Panc1 (cell line): ENCODE data around the gene TRAF7. TPM values are rescaled to one million over a fixed set of nuclear protein-coding genes. Genes with fewer than 3 reads are reported as not detected.

ENCODE experiments used
- ATAC-seq: fragments of 200-7000 bp; cut with Tn5 transposase; 2 replicates; pipeline ENCODE4 v1.9.1; 2020; ENCODE audit warnings: mild to moderate bottlenecking, moderate library complexity
- BruUV-seq: library from RNA; stranded (reverse); fragments of 400-500 nt; replicated peaks from 2 replicates; lab custom pipeline; 2021; lab: Mats Ljungman, UMichigan
- CTCF ChIA-PET: fragments of 300-600 bp; sonication (Branson Sonifier 250); formaldehyde crosslinking; loops from one replicate; lab custom pipeline; 2022; ENCODE audit warnings: antibody characterized with exemption; lab: Charles Lee
- POLR2A ChIA-PET: fragments of 300-600 bp; sonication (Branson Sonifier 250); formaldehyde crosslinking; loops from one replicate; lab custom pipeline; 2022; ENCODE audit warnings: antibody characterized with exemption; lab: Charles Lee
- DNase-seq: peaks from one replicate; pipeline ENCODE4 v3.0.0-alpha.2; 2010; ENCODE audit warnings: low read depth, low spot score
- H3K27ac ChIP-seq: 2 replicates; pipeline ENCODE4 v1.5.1; 2011; ENCODE audit warnings: mild to moderate bottlenecking, low read length, inconsistent platforms
- H3K27me3 ChIP-seq: fragments of 200-500 bp; sonication (Bioruptor generic); 2 replicates; pipeline ENCODE4 v1.6.0; 2014; ENCODE audit warnings: low read length, inconsistent platforms; ENCODE audit not compliant: control insufficient read depth, insufficient read depth
- H3K36me3 ChIP-seq: fragments of 200-500 bp; sonication (Bioruptor generic); 2 replicates; pipeline ENCODE4 v1.5.1; 2014; ENCODE audit warnings: inconsistent platforms, mild to moderate bottlenecking, low read length, moderate library complexity; ENCODE audit not compliant: control insufficient read depth, insufficient read depth
- H3K4me1 ChIP-seq: 2 replicates; pipeline ENCODE4 v1.5.1; 2011; ENCODE audit warnings: inconsistent platforms, mild to moderate bottlenecking, low read length, moderate library complexity; ENCODE audit not compliant: control insufficient read depth, insufficient read depth
- H3K4me3 ChIP-seq, 2 experiments: 2 replicates each; pipeline ENCODE4 v1.5.1; 2011 to 2012; ENCODE audit warnings: low read depth in 2 of 2, low read length in 2 of 2, mild to moderate bottlenecking in 2 of 2, inconsistent platforms in 1 of 2, moderate library complexity in 1 of 2
- H3K9me3 ChIP-seq: fragments of 200-500 bp; sonication (Bioruptor generic); 2 replicates; pipeline ENCODE4 v1.5.1; 2014; ENCODE audit warnings: low read depth, mild to moderate bottlenecking, inconsistent platforms, low read length, moderate library complexity; ENCODE audit not compliant: control insufficient read depth, insufficient read depth
- CTCF ChIP-seq: fragments of 450-650 bp; IDR thresholded peaks from 2 replicates; pipeline ENCODE4 v1.5.1; 2017; ENCODE audit warnings: mild to moderate bottlenecking
- POLR2AphosphoS5 ChIP-seq: IDR thresholded peaks from 2 replicates; pipeline ENCODE4 v1.6.1; 2012; ENCODE audit warnings: mild to moderate bottlenecking, low read depth, low read length, moderate library complexity
- REST ChIP-seq, 2 experiments: IDR thresholded peaks; 2 replicates each; pipeline ENCODE4 v1.6.1; 2011 to 2012; ENCODE audit warnings: low read depth in 2 of 2, control low read depth in 1 of 2, low read length in 1 of 2, mild to moderate bottlenecking in 1 of 2, moderate library complexity in 1 of 2; ENCODE audit not compliant: insufficient read depth in 1 of 2
- SIN3A ChIP-seq: IDR thresholded peaks from 2 replicates; pipeline ENCODE4 v1.6.1; 2012; ENCODE audit warnings: low read depth, mild to moderate bottlenecking, low read length, moderate library complexity, borderline replicate concordance; ENCODE audit not compliant: insufficient read depth
- TCF7L2 ChIP-seq: IDR thresholded peaks from 2 replicates; pipeline ENCODE4 v1.6.1; 2011; ENCODE audit warnings: mild to moderate bottlenecking, low read depth, low read length, inconsistent platforms
- in situ Hi-C: cut with HindIII; loops from 2 replicates; pipeline ENCODE4 v1.10.0; 2016; ENCODE audit warnings: low sequenced_read_pairs, low pct_unique_long_range_greater_than_20kb
- intact Hi-C: fragments of 100-400 bp; cut with micrococcal nuclease; formaldehyde crosslinking; loops from one replicate; pipeline ENCODE4 v1.10.0; 2022; ENCODE audit not compliant: unreplicated experiment
- total RNA-seq: library from RNA; stranded (reverse); gene quantifications from one replicate; pipeline ENCODE4 v1.2.1, GENCODE V29; 2021; ENCODE audit not compliant: unreplicated experiment

The TRAF7 gene
- total RNA-seq, 1 experiment from 2014 or later: 108 TPM

- Histone ChIP-seq H3K36me3 (no peaks in the 10 kb centered on the region), H3K27me3 (no peaks in the 10 kb centered on the region), H3K9me3 (no peaks in the 10 kb centered on the region), H3K4me1 (no peaks in the 10 kb centered on the region), H3K27ac (no peak overlapping the region), H3K4me3 (no peak overlapping the region)
- intact Hi-C loops: no loop called here
- TF ChIP-seq POLR2AphosphoS5: no peak
- no peak for TF ChIP-seq TCF7L2
- TF ChIP-seq SIN3A: no peak
- no peak for TF ChIP-seq CTCF
- TF ChIP-seq REST (IDR thresholded peaks at IDR 0.05; ENCODE audit: insufficient read depth in 1 of 2, low read depth in 2 of 2, low read length in 1 of 2): no peak
- ATAC-seq (no peak), DNase-seq (no peak)
- CTCF ChIA-PET: no interaction called here
- no TSS peak for BruUV-seq
- POLR2A ChIA-PET: no interaction called here
- in situ Hi-C loops: no loop called here
Measured at GRCh38 chr16:2184346-2184745, 28.8 kb downstream of the TRAF7 start.

GRCh38 chr16:2184962-2185361 is 29.4 kb downstream of the TRAF7 start:
- TF ChIP-seq POLR2AphosphoS5 (no peak), SIN3A (no peak), CTCF (no peak), REST (IDR thresholded peaks at IDR 0.05; ENCODE audit: insufficient read depth in 1 of 2, low read depth in 2 of 2, low read length in 1 of 2) (no peak), TCF7L2 (no peak)
- intact Hi-C loops: no loop called here
- Histone ChIP-seq H3K36me3 (no peaks in the 10 kb centered on the region), H3K9me3 (no peaks in the 10 kb centered on the region), H3K27me3 (no peaks in the 10 kb centered on the region), H3K4me3 (no peak overlapping the region), H3K4me1 (0 out of 2 replicates have a peak, but pooled peaks cover under 1% of the 10 kb centered on the region), H3K27ac (no peak overlapping the region)
- CTCF ChIA-PET: no interaction called here
- POLR2A ChIA-PET: no interaction called here
- DNase-seq (no peak), ATAC-seq (no peak)
- in situ Hi-C loops: no loop called here
- no TSS peak for BruUV-seq
